ENCODE data around the gene DPP6. TPM values are rescaled to one million over a fixed set of nuclear protein-coding genes. Genes with fewer than 3 reads are reported as not detected.

DPP6 gene
- total and polyA plus RNA-seq, 2 experiments from 2014 or later, result not detected

GRCh38 chr7:154804449-154804848, 752.3 kb downstream of the DPP6 start:
- no peak overlapping the region for H3K4me3 ChIP-seq
- Mint-ChIP-seq H3K4me3 (no peak overlapping the region), H3K27ac (no peak overlapping the region), H3K36me3 (ENCODE audit: low read depth) (no peaks in the 10 kb centered on the region), H3K9me3 (no peaks in the 10 kb centered on the region), H3K27me3 (ENCODE audit: insufficient read depth, low read depth, poor library complexity) (peaks cover 2% of the 10 kb centered on the region), H3K4me1 (no peaks in the 10 kb centered on the region)
- ATAC-seq, result no peak
- TF ChIP-seq EZH2 (IDR thresholded peaks at IDR 0.05; ENCODE audit: low read depth, unreplicated experiment), result no peak
- no peak for TF ChIP-seq ZNF462 (CRISPR knock-in tag; IDR thresholded peaks at IDR 0.05)
- no peak for TF ChIP-seq ZNF331 (CRISPR knock-in tag; IDR thresholded peaks at IDR 0.05; ENCODE audit: low read depth)
- no peak for TF ChIP-seq ZNF114 (CRISPR knock-in tag; IDR thresholded peaks at IDR 0.05)
- no peak for TF ChIP-seq STAT1 (IDR thresholded peaks at IDR 0.05; ENCODE audit: unreplicated experiment)
- no peak for TF ChIP-seq NANOG (IDR thresholded peaks at IDR 0.05; ENCODE audit: borderline replicate concordance)
- TF ChIP-seq, protein P1, sequence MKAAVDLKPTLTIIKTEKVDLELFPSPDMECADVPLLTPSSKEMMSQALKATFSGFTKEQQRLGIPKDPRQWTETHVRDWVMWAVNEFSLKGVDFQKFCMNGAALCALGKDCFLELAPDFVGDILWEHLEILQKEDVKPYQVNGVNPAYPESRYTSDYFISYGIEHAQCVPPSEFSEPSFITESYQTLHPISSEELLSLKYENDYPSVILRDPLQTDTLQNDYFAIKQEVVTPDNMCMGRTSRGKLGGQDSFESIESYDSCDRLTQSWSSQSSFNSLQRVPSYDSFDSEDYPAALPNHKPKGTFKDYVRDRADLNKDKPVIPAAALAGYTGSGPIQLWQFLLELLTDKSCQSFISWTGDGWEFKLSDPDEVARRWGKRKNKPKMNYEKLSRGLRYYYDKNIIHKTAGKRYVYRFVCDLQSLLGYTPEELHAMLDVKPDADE (IDR thresholded peaks at IDR 0.05), result no peak
- TF ChIP-seq, protein P2, sequence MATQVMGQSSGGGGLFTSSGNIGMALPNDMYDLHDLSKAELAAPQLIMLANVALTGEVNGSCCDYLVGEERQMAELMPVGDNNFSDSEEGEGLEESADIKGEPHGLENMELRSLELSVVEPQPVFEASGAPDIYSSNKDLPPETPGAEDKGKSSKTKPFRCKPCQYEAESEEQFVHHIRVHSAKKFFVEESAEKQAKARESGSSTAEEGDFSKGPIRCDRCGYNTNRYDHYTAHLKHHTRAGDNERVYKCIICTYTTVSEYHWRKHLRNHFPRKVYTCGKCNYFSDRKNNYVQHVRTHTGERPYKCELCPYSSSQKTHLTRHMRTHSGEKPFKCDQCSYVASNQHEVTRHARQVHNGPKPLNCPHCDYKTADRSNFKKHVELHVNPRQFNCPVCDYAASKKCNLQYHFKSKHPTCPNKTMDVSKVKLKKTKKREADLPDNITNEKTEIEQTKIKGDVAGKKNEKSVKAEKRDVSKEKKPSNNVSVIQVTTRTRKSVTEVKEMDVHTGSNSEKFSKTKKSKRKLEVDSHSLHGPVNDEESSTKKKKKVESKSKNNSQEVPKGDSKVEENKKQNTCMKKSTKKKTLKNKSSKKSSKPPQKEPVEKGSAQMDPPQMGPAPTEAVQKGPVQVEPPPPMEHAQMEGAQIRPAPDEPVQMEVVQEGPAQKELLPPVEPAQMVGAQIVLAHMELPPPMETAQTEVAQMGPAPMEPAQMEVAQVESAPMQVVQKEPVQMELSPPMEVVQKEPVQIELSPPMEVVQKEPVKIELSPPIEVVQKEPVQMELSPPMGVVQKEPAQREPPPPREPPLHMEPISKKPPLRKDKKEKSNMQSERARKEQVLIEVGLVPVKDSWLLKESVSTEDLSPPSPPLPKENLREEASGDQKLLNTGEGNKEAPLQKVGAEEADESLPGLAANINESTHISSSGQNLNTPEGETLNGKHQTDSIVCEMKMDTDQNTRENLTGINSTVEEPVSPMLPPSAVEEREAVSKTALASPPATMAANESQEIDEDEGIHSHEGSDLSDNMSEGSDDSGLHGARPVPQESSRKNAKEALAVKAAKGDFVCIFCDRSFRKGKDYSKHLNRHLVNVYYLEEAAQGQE (IDR thresholded peaks at IDR 0.05; ENCODE audit: unreplicated experiment), result no peak
- no peak for TF ChIP-seq JUNB (IDR thresholded peaks at IDR 0.05; ENCODE audit: unreplicated experiment)
- TF ChIP-seq, protein P3, sequence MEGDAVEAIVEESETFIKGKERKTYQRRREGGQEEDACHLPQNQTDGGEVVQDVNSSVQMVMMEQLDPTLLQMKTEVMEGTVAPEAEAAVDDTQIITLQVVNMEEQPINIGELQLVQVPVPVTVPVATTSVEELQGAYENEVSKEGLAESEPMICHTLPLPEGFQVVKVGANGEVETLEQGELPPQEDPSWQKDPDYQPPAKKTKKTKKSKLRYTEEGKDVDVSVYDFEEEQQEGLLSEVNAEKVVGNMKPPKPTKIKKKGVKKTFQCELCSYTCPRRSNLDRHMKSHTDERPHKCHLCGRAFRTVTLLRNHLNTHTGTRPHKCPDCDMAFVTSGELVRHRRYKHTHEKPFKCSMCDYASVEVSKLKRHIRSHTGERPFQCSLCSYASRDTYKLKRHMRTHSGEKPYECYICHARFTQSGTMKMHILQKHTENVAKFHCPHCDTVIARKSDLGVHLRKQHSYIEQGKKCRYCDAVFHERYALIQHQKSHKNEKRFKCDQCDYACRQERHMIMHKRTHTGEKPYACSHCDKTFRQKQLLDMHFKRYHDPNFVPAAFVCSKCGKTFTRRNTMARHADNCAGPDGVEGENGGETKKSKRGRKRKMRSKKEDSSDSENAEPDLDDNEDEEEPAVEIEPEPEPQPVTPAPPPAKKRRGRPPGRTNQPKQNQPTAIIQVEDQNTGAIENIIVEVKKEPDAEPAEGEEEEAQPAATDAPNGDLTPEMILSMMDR (conservative IDR thresholded peaks at IDR 0.05; ENCODE audit: low read depth in 2 of 2), result no peak
- TF ChIP-seq EZH2phosphoT487 (IDR thresholded peaks at IDR 0.05; ENCODE audit: unreplicated experiment), result no peak
- no peak for TF ChIP-seq POLR2AphosphoS5 (IDR thresholded peaks at IDR 0.05; ENCODE audit: low read depth)
- no peak overlapping the region for H3K4me2 ChIP-seq
- H3K27me3 ChIP-seq (ENCODE audit: insufficient read depth), result no peaks in the 10 kb centered on the region
- no peak overlapping the region for H2AFZ ChIP-seq
- H3K9me2 ChIP-seq (ENCODE audit: insufficient read depth), result no peaks in the 10 kb centered on the region
- no peaks in the 10 kb centered on the region for H3F3A ChIP-seq (replicated peaks; ENCODE audit: low read depth)
- no peaks in the 10 kb centered on the region for H4K20me1 ChIP-seq (replicated peaks; ENCODE audit: insufficient read depth)
- H3K36me3 ChIP-seq (ENCODE audit: insufficient read depth), result no peaks in the 10 kb centered on the region
- H3K27ac ChIP-seq (ENCODE audit: low read depth), result no peak overlapping the region
- DNase-seq (ENCODE audit: low spot score), result no peak
- H3K79me2 ChIP-seq (replicated peaks; ENCODE audit: insufficient read depth), result no peaks in the 10 kb centered on the region
- no peaks in the 10 kb centered on the region for H3K4me1 ChIP-seq (ENCODE audit: insufficient read depth)
